ENCODE results near the gene LTBP3.

The LTBP3 gene

GRCh38 chr11:65574811-65575567 is 16.8 kb upstream of the LTBP3 start:
- TF ChIP-seq CTCF (IDR thresholded peaks at IDR 0.05; ENCODE audit: low read depth, low read length, poor library complexity, severe bottlenecking): no peak
- no peak for TF ChIP-seq EZH2phosphoT487 (IDR thresholded peaks at IDR 0.05; ENCODE audit: borderline replicate concordance, low read length)
- Histone ChIP-seq H3F3A (ENCODE audit: control insufficient read depth, insufficient read depth) (peaks cover 20% of the 10 kb centered on the region), H3K4me3 (ENCODE audit: low read length) (peak overlapping the region; percentile 86), H3K4me1 (ENCODE audit: control insufficient read depth, low read length) (peaks cover 55% of the 10 kb centered on the region), H3K9me2 (replicated peaks; ENCODE audit: control insufficient read depth, low read length) (no peaks in the 10 kb centered on the region), H4K20me1 (ENCODE audit: control insufficient read depth, insufficient read depth, low read depth, low read length) (0 out of 2 replicates have a peak, but pooled peaks cover 2% of the 10 kb centered on the region), H3K4me2 (ENCODE audit: low read length) (peak overlapping the region; percentile 87), H3K79me2 (ENCODE audit: control insufficient read depth, low read length) (peaks cover 43% of the 10 kb centered on the region), H3K27ac (ENCODE audit: low read depth, low read length) (peak overlapping the region; percentile 90), H3K36me3 (ENCODE audit: control insufficient read depth, low read length) (peaks cover 15% of the 10 kb centered on the region), H3K27me3 (ENCODE audit: control insufficient read depth, low read length) (no peaks in the 10 kb centered on the region), H3K9me3 (ENCODE audit: control insufficient read depth, insufficient read depth, low read length) (no peaks in the 10 kb centered on the region)

- H4K20me1 ChIP-seq (ENCODE audit: control insufficient read depth, insufficient read depth, low read depth, low read length): 0 out of 2 replicates have a peak, but pooled peaks cover 2% of the 10 kb centered on the region
- H3K4me1 ChIP-seq (ENCODE audit: control insufficient read depth, low read length): peaks cover 55% of the 10 kb centered on the region
- H3K79me2 ChIP-seq (ENCODE audit: control insufficient read depth, low read length): peaks cover 47% of the 10 kb centered on the region
These were observed 16.1 kb upstream of the LTBP3 start for GRCh38 chr11:65574109-65574810.

GRCh38 chr11:65573391-65574079 is 15.4 kb upstream of the LTBP3 start:
- no peak for TF ChIP-seq CTCF (IDR thresholded peaks at IDR 0.05; ENCODE audit: low read depth, low read length, poor library complexity, severe bottlenecking)
- TF ChIP-seq EZH2phosphoT487 (IDR thresholded peaks at IDR 0.05; ENCODE audit: borderline replicate concordance, low read length): no peak
- no peaks in the 10 kb centered on the region for H3K9me3 ChIP-seq (ENCODE audit: control insufficient read depth, insufficient read depth, low read length)
- peak overlapping the region; percentile 87 for H3K4me2 ChIP-seq (ENCODE audit: low read length)
- H3K27ac ChIP-seq (ENCODE audit: low read depth, low read length): peak overlapping the region; percentile 90
- H3F3A ChIP-seq (ENCODE audit: control insufficient read depth, insufficient read depth): peaks cover 25% of the 10 kb centered on the region
- H3K9me2 ChIP-seq (replicated peaks; ENCODE audit: control insufficient read depth, low read length): no peaks in the 10 kb centered on the region
- peaks cover 62% of the 10 kb centered on the region for H3K4me1 ChIP-seq (ENCODE audit: control insufficient read depth, low read length)
- H3K36me3 ChIP-seq (ENCODE audit: control insufficient read depth, low read length): peaks cover 20% of the 10 kb centered on the region
- H3K27me3 ChIP-seq (ENCODE audit: control insufficient read depth, low read length): no peaks in the 10 kb centered on the region
- H3K4me3 ChIP-seq (ENCODE audit: low read length): peak overlapping the region; percentile 98
- H3K79me2 ChIP-seq (ENCODE audit: control insufficient read depth, low read length): peaks cover 54% of the 10 kb centered on the region
- 0 out of 2 replicates have a peak, but pooled peaks cover 2% of the 10 kb centered on the region for H4K20me1 ChIP-seq (ENCODE audit: control insufficient read depth, insufficient read depth, low read depth, low read length)

More at GRCh38 chr11:65574109-65574810, 16.1 kb upstream of the LTBP3 start:
- peak overlapping the region; percentile 87 for H3K4me2 ChIP-seq (ENCODE audit: low read length)
- peak overlapping the region; percentile 90 for H3K27ac ChIP-seq (ENCODE audit: low read depth, low read length)
- H3F3A ChIP-seq (ENCODE audit: control insufficient read depth, insufficient read depth): peaks cover 25% of the 10 kb centered on the region
- H3K27me3 ChIP-seq (ENCODE audit: control insufficient read depth, low read length): no peaks in the 10 kb centered on the region
- peaks cover 15% of the 10 kb centered on the region for H3K36me3 ChIP-seq (ENCODE audit: control insufficient read depth, low read length)
- TF ChIP-seq EZH2phosphoT487 (IDR thresholded peaks at IDR 0.05; ENCODE audit: borderline replicate concordance, low read length) (no peak), CTCF (IDR thresholded peaks at IDR 0.05; ENCODE audit: low read depth, low read length, poor library complexity, severe bottlenecking) (peak; percentile 51)
- H3K9me2 ChIP-seq (replicated peaks; ENCODE audit: control insufficient read depth, low read length): no peaks in the 10 kb centered on the region
- no peaks in the 10 kb centered on the region for H3K9me3 ChIP-seq (ENCODE audit: control insufficient read depth, insufficient read depth, low read length)
- peak overlapping the region; percentile 98 for H3K4me3 ChIP-seq (ENCODE audit: low read length)

Data from DOHH2 (cell line).